NCI-H748 treated with DMSO at 0.1 percent for 48 hours (cell line): ENCODE results near the gene RAPGEF3.
A peak's percentile ranks its signal among the peaks of the same experiment; 100 is the strongest.

Experiments
- DNase-seq: peaks from one replicate; lab custom pipeline; 2025; lab: John Stamatoyannopoulos, UW

RAPGEF3 gene

DNA sequence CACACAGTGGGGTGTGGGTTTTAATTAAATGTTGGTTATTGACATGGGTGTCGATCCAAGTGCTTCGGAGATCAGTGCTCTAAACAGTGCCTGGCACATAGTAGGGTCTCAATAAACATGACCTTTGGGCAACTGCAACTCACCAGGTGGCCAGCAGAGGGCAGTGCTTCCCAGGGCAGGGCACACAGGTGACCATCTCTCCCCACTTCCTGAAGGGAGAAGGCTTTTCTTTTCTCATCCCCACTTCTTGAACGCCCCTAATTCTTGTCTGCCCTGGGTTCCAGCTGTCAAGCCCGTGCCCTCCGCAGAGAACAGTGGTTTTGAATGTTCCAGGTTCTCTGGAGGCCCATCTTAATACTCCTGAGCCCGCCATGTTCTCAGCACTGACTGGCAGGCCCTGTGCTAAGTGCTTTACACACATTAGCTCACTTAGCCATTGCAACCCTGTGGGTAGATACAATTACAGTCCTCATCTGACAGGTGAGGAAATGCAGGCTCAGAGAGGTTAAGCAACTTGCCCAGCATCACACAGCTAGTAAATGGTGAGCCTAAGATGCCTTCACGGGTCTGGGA is 16.3 kb downstream of the RAPGEF3 start:
- no peak for DNase-seq

DNA sequence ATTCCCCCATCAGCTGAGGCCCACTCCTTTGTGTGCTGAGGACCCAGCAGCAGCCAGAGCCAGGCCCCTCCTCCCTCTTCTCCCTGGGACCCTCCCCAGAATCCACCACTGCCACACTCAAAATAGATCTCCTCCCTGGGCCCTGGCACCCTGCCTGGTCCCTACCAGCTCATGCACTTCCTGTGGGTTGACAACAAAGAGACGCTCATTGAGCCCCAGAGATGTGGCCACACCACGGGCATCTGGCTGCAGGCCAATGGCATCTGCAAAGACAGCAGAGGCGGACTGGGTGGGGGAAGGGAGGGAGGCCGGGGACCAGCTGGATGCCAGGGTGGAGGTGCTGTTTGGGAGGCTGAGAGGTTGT is 17.4 kb downstream of the RAPGEF3 start:
- peak; percentile 60 for DNase-seq

DNA sequence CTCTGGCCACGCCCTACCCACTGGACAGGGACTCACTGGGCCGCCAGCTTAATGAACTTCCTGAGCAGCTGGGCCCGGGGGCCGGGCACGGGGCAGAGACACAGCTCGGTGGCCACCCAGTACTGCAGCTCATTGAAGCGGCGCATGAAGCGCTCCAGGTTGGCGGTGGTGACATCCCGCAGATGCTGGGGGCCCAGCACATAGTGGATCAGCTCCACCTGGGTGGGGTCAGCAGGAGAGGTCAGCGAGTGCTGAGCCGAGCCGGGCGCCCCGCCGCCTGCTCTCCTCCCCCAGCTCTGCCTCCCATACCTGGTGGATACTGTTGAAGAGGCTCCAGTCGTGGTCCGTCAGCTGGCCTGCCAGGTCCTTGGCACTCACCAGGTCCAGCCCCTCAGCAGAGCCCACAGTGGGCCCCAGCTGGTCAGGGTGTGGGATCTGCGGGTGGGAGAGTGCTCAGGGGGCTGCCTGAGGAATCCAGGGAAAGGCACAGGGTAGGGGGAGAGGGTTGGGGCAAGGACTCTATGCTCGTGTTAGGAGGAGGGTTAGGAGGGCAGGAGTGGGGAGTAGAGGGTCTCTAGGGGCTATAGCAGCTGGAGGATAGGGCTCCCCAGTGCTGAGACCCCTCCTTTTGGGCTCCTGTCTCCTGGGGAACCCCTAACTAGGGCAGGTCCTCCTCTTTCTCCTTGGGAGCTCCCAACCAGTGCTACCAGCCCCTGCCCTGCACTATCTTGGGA is 17.9 kb downstream of the RAPGEF3 start:
- DNase-seq: no peak

DNA sequence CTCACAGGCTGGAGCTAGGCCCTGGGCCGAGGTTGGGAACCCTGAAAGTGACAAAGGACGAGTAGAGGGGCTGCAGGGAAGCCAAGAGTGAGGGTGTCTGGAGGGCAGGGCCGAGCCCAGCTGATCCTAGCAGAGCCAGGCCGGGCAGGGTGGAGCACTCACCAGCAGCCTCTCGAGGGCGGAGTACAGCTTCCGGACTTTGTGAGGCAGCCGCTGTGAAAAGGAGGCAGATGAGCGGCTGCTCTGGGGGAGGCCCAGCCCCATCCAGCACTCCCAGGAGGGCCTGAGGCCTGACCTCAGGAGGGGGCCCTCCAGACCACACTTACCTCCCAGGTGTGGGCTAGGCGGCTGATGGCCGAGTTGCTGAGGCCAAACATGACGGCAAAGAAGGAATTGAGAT is 18.7 kb downstream of the RAPGEF3 start:
- no peak for DNase-seq

DNA sequence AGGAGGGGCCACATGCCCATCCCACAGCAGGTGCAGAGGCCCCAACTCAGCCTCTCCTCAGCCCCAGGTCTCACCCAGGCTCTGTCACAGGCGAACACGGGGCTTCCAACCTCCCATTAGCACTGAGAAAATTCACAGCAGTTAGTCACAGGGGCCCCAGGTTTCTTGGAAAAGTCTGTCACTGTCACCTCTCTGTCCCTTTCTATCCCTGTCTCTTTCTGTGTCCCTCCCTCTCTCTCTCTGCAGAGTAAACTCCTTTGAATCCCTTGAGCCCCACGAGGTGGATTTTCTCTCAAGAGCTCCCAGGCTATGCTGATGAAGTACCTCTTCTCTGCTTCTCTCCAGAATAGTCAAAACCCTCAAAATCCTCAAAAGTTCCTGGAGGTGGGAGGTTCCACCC is 19.4 kb downstream of the RAPGEF3 start:
- DNase-seq: no peak

DNA sequence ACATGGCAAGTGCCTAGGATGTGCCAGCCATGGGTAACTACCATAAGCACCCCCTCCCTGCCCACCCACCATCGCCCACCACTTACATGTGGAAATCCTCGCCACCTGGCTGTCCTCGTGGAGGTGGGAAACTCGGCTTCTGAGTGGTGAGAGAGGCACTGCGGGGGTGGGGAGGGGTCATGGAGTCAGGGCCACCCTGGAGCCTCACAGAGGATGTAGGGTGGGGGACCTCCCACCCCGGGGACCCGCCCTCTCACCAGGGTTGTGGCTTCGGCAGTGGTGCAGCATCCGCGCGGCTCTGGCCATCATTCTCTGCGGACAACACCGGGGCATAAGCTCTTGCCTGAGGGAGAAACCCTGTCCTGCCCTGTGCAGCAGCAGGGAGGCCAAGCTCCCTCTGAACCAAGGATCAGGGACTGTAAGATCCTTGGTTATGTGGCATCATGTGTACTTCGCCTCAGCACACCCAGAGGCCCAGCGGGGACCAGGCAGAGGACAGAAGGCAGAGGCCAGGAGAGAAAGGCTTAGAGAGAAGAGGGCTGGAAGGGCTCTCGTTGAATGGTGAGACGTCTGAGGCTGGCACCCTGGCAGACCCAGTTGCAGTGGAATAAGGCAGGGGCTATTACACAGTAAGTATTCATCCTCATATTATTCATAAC is 20.6 kb downstream of the RAPGEF3 start:
- DNase-seq: no peak

DNA sequence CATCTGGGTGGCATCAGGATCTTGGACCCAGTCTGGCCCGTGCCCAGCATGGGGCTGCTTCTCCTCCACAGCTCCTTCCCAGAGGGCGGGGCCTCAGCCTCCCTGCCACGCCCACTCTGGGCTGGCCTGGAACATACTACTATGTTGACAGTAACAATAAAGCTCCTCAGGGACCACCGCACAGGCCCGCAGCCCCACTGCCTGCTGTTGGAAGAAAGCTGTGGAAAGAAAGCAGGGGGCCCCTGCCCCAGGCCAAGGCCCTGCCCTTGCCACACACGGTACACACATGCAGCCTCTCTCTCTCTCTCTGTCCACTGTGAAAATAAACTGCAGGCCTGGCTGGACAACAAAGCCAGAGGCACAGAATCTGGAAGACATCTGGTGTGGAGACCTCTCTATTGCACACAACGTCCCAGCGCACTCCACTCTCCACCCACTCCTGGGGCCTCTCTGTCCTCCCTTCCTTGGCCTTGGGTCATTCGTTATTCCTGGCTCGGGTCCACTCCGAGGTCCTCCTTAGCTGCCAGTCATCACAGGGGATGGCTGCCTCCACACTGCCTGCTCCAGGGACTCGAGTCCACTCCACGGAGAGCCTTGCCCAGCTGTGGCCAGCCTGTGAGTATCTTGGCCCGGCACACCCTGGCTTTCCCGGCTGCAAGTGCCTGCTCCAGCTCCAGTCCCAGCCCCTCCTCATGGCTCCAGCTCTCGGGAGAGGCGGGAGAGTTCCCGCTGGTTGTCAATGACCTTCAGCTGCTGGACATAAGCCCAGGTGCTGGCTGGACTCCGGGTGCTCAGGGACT is 21.6 kb downstream of the RAPGEF3 start:
- DNase-seq: no peak

DNA sequence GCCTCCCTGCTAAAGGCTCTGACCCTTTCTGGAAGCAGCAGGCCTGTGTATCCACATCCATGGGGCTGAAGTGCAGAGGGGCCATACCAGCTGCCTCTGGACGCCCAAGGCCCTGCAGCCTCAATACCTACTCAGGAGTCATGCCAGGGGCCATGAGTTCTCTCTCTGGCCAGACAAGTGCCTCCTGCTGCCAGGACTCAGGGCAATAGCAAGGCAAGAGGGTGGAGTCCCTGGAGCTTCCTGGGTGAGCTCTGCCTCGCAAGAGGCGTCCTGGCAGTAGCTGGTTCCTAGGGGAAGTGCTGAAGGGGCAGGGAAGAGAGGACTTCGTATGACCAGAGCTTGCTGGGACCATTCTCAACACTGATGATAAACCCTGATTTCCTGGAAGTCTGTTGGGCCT is 22.5 kb downstream of the RAPGEF3 start:
- DNase-seq: no peak

DNA sequence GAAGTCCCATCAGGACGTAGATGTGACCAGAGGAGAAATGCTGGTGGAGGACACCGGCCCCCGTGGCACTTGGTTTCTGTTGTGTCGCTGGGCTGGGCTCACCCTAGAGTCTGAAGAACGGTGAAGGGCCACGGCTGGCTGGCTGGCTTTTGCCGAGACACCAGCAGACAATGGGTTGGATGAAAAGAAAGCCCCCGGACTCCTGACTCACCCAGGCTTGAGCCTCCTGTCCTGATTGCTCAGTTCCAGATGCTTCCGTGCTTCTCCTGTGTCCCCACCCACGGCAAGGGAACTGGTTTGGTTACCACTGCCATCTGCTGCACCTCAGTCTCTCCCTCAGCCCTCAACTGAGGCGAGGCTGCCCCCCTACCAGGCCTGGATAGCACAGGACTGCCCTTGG is 23.0 kb downstream of the RAPGEF3 start:
- no peak for DNase-seq

DNA sequence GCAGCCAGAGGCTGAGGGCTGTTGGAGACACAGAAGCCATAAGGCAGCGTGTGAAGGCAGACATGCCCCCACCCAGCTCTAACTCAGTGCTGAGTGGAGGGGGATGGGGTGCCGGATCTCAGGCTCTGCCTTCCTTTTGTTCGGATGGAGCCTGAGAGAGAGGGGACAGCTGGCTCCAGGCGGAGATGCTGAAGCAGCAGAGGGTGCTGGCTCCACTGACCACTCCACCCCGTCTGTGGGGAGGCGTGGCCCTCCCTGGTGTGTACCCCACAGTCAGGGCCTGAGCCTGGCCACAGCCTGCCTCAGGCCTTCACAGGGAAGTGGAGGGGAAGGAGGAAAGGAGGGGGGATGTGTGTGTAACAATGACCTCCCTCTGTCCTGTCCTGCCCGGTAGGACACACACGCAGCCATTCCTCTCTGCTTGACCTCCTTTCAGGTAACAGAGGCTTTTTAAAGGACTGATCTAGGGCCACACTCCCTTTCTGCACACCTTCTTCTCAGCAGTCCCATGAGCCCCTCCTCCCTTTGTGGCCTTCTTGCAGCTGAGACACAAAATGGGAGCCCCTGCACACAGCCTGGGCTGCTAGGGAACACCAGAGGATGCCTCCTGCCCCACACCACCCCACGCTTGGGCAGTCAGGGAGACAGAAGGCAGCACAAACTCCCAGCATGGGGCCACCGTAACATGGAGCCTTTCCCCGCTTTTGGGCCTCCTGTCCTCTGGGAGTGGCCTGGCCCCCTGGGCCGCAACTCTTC is 23.8 kb downstream of the RAPGEF3 start:
- DNase-seq: no peak

DNA sequence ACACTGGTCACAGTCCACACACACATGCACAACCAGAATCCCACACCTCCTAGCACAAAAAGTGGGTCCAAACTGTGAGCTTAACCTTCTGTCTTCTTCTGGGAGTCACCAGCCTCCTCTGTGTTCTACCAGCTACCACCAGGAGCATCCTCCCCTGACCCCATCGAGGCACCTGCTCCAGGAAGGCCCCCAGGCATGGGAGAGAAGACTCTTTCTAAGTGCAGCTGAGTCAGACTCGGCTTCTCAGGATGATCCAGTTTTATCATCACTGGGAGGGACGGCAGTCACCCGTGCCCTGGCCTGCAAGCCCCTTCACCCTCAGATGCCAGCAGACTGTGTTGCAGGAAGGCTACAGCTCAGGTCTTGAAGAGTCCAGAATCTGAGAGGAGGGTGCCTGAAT is 25.5 kb downstream of the RAPGEF3 start:
- no peak for DNase-seq

DNA sequence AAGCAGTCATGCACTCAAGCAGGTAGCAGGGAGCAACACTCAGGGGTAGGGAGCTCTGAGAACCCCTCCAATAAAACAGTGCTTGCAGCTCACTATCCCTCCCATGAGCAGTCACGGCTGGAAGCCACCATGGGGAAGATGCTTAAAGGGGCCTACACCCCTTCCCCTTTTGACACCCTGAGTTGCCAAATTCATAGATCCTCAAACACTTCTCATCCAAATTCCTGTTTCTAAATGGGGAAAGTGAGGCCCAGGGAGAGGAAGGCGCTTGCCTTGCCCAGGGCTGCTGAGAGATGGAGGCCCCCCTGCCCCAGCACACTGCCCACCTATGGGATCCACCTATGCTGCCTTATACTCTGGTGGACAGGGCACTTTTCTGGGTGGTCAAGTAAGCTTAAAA is 26.2 kb downstream of the RAPGEF3 start:
- DNase-seq: no peak

DNA sequence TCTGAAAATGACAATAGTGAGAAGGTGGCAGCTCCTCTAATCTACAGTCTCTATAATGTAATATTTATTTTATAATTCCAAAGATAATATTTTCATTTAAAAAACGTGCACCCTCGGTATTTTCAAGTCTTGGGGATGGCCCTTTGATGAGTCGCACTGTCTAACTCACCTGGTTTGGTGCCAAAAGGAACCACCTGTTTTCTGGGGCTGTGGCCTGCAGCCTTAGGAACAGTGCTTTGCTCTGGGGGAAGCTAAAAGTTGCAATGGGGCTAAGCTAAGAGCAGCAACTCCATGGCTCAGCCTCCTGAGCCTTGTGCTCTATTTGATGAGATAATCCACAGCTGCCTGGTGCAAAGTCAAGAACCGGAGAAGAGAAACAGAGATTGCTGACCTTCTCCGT is 27.0 kb downstream of the RAPGEF3 start:
- DNase-seq: no peak

DNA sequence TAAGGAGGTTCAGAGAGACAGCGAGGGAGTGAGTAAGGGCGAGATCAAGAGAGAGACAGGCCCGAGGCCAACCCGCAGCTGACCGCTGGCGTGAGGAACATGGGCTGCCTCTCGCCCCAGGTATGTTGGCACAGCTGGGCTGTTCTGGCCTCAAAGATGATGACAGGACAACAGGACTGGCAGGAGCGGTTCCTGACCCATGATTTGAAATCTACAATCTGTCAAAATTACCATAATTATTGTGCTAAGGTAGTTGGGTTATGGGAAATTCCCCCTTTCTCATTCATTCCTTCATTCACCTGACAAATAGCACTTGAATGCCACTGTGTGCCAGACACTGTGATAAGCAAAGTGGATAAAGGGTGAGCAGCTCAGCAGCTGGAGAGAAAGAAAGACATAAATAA is 28.3 kb downstream of the RAPGEF3 start:
- no peak for DNase-seq

DNA sequence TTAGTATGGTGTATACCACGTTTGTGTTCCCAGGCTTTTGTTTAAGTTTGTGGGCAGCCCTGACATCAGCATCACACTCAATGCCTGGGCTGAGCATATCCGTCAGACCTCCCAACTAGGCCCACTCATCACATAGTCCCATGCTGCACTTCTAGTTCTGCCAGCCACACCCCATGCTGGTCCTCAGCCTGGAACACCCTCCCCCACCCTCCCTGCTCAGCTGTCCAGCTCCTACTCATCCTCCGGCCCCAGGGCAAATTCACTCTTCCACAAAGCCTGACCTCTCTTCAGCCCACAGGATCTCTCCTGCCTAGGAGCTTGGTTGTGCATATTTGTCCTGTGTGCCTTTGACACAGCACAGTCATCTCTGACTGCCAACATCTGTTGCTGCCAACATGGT is 29.4 kb downstream of the RAPGEF3 start:
- no peak for DNase-seq

DNA sequence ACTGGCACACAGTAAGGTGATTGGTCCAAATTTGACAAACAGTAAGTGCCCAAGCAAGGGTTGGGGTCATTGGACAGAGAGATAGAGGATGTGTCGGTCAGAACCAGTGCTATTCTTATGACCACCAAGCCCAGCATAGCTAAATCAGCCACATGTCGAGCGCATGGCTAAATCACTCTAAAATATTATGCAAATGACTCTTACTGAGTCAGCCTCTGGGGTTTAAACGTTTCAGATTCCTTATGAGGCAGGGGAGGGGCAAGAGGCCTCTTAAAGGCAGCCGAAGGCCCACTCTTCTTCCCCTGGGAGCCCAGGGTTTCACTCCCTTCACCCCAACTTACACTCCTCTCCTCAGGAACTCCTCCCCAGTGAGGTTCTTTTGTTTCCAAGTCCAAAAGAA is 32.8 kb downstream of the RAPGEF3 start:
- DNase-seq: no peak

DNA sequence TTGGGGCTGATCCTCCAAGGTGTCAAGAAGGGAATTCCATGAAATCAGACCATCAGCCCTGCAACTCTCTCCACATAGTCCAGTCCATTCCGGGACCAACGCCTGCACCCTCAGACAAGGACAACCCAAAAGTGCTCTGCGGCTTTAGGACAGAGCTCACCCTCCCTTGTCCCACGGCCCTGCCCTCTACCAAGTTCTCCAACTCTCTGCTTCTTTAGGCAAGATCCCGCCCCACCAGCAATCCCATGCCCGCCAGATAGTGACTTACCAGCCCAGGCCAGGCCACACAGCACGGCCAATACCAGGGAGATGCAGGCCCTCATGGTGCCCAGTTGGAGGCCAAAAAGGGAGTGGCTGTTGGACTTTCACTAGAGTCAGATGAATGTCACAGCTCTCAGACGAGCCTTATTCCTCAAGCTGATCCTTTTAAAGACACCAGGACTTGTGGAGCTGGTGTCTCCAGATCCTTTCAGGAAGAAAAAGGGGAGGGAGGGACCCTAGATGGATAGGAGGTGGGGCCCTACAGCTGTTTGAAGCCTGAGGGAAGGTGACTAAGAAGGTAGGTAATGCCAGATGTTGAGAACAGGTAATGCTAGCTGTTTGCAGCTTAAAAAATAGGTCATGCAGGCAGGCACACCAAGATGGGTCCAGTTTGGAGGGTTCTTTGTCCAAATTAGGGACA is 33.4 kb downstream of the RAPGEF3 start, which contains the start of gene ENDOU:
Gene ENDOU, minus strand, starts transcription at position 400 of the 682 bp plus-strand sequence. Its CDS starts 77 bp downstream, at position 323.
- no peak for DNase-seq

DNA sequence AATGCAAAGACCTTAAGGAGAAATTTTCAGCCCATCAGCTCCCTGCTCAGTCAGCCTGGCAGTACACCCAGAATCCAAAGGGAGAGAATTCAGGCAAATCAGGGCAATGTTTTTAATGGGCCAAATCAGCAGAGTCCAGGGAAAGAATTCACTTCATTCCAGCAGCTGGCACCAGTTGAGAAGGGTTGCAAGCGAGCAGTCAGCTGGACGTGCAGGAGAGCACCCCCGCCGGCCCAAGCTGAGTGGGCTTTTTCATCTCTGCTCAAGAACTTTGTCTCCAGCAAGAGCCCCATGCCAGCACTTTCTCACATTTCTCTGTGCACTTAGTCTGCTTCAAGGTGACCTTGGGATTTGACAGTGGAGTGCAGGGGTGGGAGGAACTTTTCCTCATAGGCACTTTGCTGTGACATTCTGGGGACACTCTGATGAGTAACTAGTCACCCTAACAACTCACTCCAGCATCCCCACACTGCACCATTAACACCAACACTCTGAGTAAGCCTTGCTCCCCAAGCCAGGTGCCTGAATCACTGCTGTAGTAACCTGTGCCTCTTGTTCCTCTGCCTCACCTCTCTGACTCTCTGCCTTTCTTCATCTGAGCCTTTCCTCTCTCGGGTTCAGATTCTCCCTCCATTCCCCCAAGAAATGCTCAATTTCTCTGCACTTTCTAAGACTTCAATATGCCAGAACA is 35.6 kb downstream of the RAPGEF3 start:
- DNase-seq: no peak

DNA sequence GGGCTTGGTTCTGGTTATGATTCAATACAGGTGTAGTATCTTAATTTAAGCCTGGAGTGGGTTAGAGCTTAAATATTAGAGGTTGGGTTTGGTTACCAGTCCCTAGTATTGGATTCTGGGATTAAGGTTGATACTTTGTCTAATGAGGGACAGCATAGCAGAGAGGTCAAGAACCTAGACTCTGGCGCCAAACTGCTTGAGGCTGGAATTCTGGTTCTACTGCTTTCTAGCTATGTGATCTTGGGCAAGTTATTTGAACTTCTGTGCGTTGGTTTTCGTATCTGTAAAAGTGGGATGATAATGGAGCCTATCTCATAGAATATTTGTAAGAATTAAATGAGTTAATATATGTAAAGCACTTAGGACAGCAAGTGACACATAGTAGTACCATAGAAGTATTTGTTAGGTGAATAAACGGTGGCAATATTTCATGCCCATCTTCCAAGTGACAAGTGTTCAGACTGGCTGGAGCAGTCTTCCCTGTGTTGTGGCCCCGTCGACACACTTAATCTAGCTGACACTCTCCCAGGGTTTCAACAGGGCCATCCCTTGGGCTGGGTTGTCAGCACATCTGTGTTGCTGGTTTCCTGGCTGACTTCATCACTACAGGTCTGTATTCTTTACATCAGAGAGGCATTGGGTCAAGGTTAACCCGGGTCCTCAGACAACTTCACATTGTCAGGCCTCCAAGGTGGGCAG is 36.4 kb downstream of the RAPGEF3 start:
- DNase-seq: no peak

DNA sequence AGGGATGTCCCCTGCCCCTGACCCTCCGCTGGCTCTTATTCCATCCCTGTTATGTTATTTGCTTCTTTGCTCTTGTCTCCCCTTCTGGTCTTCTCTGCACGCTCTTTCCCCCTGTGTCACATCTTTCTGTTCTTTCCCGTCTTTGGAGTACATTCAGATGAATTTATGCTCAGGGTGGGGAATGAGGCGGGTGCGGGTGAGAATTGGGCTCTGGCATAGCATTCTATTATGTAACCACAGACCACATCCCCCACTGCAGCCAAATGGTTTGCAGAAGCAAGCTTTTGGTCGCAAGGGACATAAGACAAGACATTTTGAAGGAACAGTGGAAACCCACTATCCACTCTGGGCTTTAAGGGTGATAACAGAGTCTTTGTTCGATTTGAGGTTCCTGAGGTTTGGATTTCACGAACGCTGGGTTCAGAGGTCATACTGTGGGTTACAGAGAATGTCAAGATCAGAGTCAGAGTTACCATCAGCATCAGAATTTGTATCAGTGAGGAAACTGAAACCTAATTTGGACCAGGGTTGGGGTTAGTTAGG is 37.2 kb downstream of the RAPGEF3 start:
- no peak for DNase-seq
